Choroid plexus epithelial cell (primary cell): ENCODE results near the gene CAMSAP3.

ENCODE experiments used
- DNase-seq: peaks from one replicate; pipeline ENCODE4 v3.0.0-alpha.2; 2010; ENCODE audit warnings: low read depth
- H3K4me3 ChIP-seq: 2 replicates; pipeline ENCODE4 v1.5.1; 2011; ENCODE audit warnings: low read depth, mild to moderate bottlenecking, control low read depth, low read length, moderate library complexity
- CTCF ChIP-seq: conservative IDR thresholded peaks from 2 replicates; pipeline ENCODE4 v1.5.1; 2011; ENCODE audit warnings: low read depth, mild to moderate bottlenecking, control low read depth, inconsistent platforms, low read length, moderate library complexity

CAMSAP3 gene

GRCh38 chr19:7654401-7654800, 58.7 kb downstream of the CAMSAP3 start:
- TF ChIP-seq CTCF: no peak
- no peak for DNase-seq
- H3K4me3 ChIP-seq: no peak overlapping the region

- DNase-seq: no peak
- no peak overlapping the region for H3K4me3 ChIP-seq
- no peak for TF ChIP-seq CTCF
Measured at GRCh38 chr19:7655581-7655980, 59.9 kb downstream of the CAMSAP3 start.

- no peak overlapping the region for H3K4me3 ChIP-seq
- TF ChIP-seq CTCF: no peak
- DNase-seq: no peak
Measured at GRCh38 chr19:7657131-7657751, 61.6 kb downstream of the CAMSAP3 start.

- no peak for DNase-seq
- TF ChIP-seq CTCF: no peak
- no peak overlapping the region for H3K4me3 ChIP-seq
Measured at GRCh38 chr19:7658219-7658686, 62.6 kb downstream of the CAMSAP3 start.

- TF ChIP-seq CTCF: no peak
- no peak for DNase-seq
- no peak overlapping the region for H3K4me3 ChIP-seq
Measured at GRCh38 chr19:7661744-7662538, 66.3 kb downstream of the CAMSAP3 start.

- TF ChIP-seq CTCF: no peak
- DNase-seq: no peak
- H3K4me3 ChIP-seq: no peak overlapping the region
Measured at GRCh38 chr19:7662657-7663056, 67.0 kb downstream of the CAMSAP3 start.
